GM12878 (cell line): Measurements from ENCODE around the gene EMP1. TPM values are rescaled to one million over a fixed set of nuclear protein-coding genes. Genes with fewer than 3 reads are reported as not detected.

Experiments
- ATAC-seq: fragments of 200-7000 bp; cut with Tn5 transposase; 3 replicates; pipeline ENCODE4 v1.9.1; 2020; ENCODE audit warnings: mild to moderate bottlenecking, moderate library complexity
- BruUV-seq: library from RNA; stranded (reverse); fragments of 400-500 nt; replicated peaks from 2 replicates; lab custom pipeline; 2021; lab: Mats Ljungman, UMichigan
- CTCF ChIA-PET: fragments of 300-600 bp; sonication (Branson Sonifier 250); formaldehyde crosslinking; extraction: SDS; loops from one replicate; lab custom pipeline; 2021; ENCODE audit warnings: inconsistent platforms; lab: Yijun Ruan, JAX
- POLR2A ChIA-PET: fragments of 350-600 bp; formaldehyde crosslinking; extraction: SDS; loops from one replicate; lab custom pipeline; 2021; ENCODE audit warnings: inconsistent platforms; lab: Charles Lee
- RAD21 ChIA-PET: fragments of 300-600 bp; sonication (Branson Sonifier 250); formaldehyde crosslinking; loops from one replicate; lab custom pipeline; 2023; ENCODE audit warnings: antibody characterized with exemption; ENCODE audit not compliant: unreplicated experiment; lab: Charles Lee
- SMC1A ChIA-PET: fragments of 300-600 bp; sonication (Branson Sonifier 250); formaldehyde crosslinking; loops from one replicate; lab custom pipeline; 2023; ENCODE audit not compliant: unreplicated experiment, uncharacterized antibody; lab: Charles Lee
- DNase-seq: peaks from one replicate; pipeline ENCODE4 v3.0.0-alpha.2; 2011; ENCODE audit warnings: low read depth, low spot score
- FAIRE-seq: peaks from 3 replicates; lab custom pipeline; 2011; peaks lifted over from hg19 to GRCh38; lab: Jason Lieb, UNC
- H2AFZ ChIP-seq: 2 replicates; pipeline ENCODE4 v1.6.0; 2011; ENCODE audit warnings: low read depth, low read length, control low read depth; ENCODE audit not compliant: control insufficient read depth
- H3K27ac ChIP-seq: 2 replicates; pipeline ENCODE4 v1.5.1; 2011; ENCODE audit warnings: control low read depth; ENCODE audit not compliant: control insufficient read depth, insufficient read depth
- H3K27me3 ChIP-seq, 2 experiments: replicated peaks in 1 of 2; 2 replicates each; pipeline versions ENCODE4 v1.6.0 to v1.6.1; 2011; ENCODE audit warnings: low read length in 1 of 2; ENCODE audit not compliant: control insufficient read depth in 2 of 2, insufficient read depth in 2 of 2
- H3K36me3 ChIP-seq, 2 experiments: 2 replicates each; pipeline ENCODE4 v1.5.1; 2011; ENCODE audit warnings: low read length in 1 of 2; ENCODE audit not compliant: control insufficient read depth in 2 of 2, insufficient read depth in 2 of 2
- H3K4me1 ChIP-seq: 2 replicates; pipeline ENCODE4 v1.6.1; 2011; ENCODE audit warnings: mild to moderate bottlenecking, low read length, moderate library complexity, mixed read lengths; ENCODE audit not compliant: control insufficient read depth, insufficient read depth
- H3K4me2 ChIP-seq: 2 replicates; pipeline ENCODE4 v1.6.0; 2011; ENCODE audit warnings: control low read depth; ENCODE audit not compliant: control insufficient read depth, insufficient read depth
- H3K4me3 ChIP-seq: fragments of 200-600 bp; sonication (generic); 2 replicates; pipeline ENCODE4 v1.5.1; 2016
- H3K79me2 ChIP-seq: 2 replicates; pipeline ENCODE4 v1.6.0; 2011; ENCODE audit warnings: low read length; ENCODE audit not compliant: control insufficient read depth, insufficient read depth
- H3K9ac ChIP-seq: 2 replicates; pipeline ENCODE4 v1.8.0; 2011; ENCODE audit warnings: low read length, control low read depth, mixed read lengths; ENCODE audit not compliant: control insufficient read depth, insufficient read depth
- H3K9me3 ChIP-seq: replicated peaks from 3 replicates; pipeline ENCODE4 v1.5.1; 2011; ENCODE audit warnings: mild to moderate bottlenecking, low read length; ENCODE audit not compliant: control insufficient read depth, insufficient read depth
- H4K20me1 ChIP-seq: 2 replicates; pipeline ENCODE4 v1.6.0; 2011; ENCODE audit not compliant: control insufficient read depth, insufficient read depth
- BRCA1 ChIP-seq: IDR thresholded peaks from 2 replicates; pipeline ENCODE4 v1.6.1; 2011; ENCODE audit warnings: low read depth, low read length, improper control_type of control experiment
- CREB1 ChIP-seq: IDR thresholded peaks from 2 replicates; pipeline ENCODE4 v1.6.1; 2012; ENCODE audit warnings: low read depth, mild to moderate bottlenecking, inconsistent platforms
- GATAD2B ChIP-seq: fragments of 450-650 bp; conservative IDR thresholded peaks from 2 replicates; pipeline ENCODE4 v1.6.1; 2017; ENCODE audit warnings: low read depth, mild to moderate bottlenecking, moderate library complexity
- IKZF1 ChIP-seq: fragments of 450-650 bp; conservative IDR thresholded peaks from 2 replicates; pipeline ENCODE4 v1.6.1; 2017; ENCODE audit warnings: antibody characterized with exemption, mild to moderate bottlenecking
- LARP7 ChIP-seq: fragments of 450-650 bp; IDR thresholded peaks from 2 replicates; pipeline ENCODE4 v1.6.1; 2017; ENCODE audit warnings: mild to moderate bottlenecking
- MTA3 ChIP-seq: IDR thresholded peaks from 2 replicates; pipeline ENCODE4 v1.6.1; 2012; ENCODE audit warnings: low read length, inconsistent platforms, borderline replicate concordance
- NFYB ChIP-seq: IDR thresholded peaks from 2 replicates; pipeline ENCODE4 v1.6.1; 2011; ENCODE audit warnings: low read depth, mild to moderate bottlenecking, low read length, improper control_type of control experiment, moderate library complexity; ENCODE audit not compliant: insufficient read depth
- NR2C1 ChIP-seq: fragments of 450-650 bp; IDR thresholded peaks from 2 replicates; pipeline ENCODE4 v1.6.1; 2017; ENCODE audit warnings: antibody characterized with exemption, mild to moderate bottlenecking, moderate library complexity
- PAX8 ChIP-seq: fragments of 450-650 bp; IDR thresholded peaks from 2 replicates; pipeline ENCODE4 v1.6.1; 2017; ENCODE audit warnings: mild to moderate bottlenecking, moderate library complexity
- PKNOX1 ChIP-seq: fragments of 450-650 bp; IDR thresholded peaks from 2 replicates; pipeline ENCODE4 v1.6.1; 2016; ENCODE audit warnings: mild to moderate bottlenecking
- POLR2AphosphoS5 ChIP-seq: IDR thresholded peaks from 2 replicates; pipeline ENCODE4 v1.6.1; 2011; ENCODE audit warnings: mild to moderate bottlenecking, low read length, inconsistent platforms
- SMC3 ChIP-seq: IDR thresholded peaks from 2 replicates; pipeline ENCODE4 v1.6.1; 2011; ENCODE audit warnings: low read length, improper control_type of control experiment, borderline replicate concordance
- WGBS: methylation state at CpG from one replicate; pipeline ENCODE4 v1.1.6; 2016; ENCODE audit warnings: low lambda C conversion rate; ENCODE audit not compliant: insufficient replicate concordance, insufficient coverage; ENCODE audit errors: missing lambda C conversion rate; 5-methylcytosine and 5-hydroxymethylcytosine counted together
- in situ Hi-C: fragments of 300-500 bp; cut with MboI; formaldehyde crosslinking; loops from 9 replicates; pipeline ENCODE4 v1.14.3; 2018; ENCODE audit warnings: mixed read lengths
- intact Hi-C: fragments of 100-400 bp; cut with micrococcal nuclease; formaldehyde crosslinking; loops from one replicate; pipeline ENCODE4 v1.14.2; 2022; ENCODE audit not compliant: unreplicated experiment
- polyA plus RNA-seq, 11 experiments: library from polyadenylated mRNA; depleted of rRNA in 4 of 11; unstranded in 6 of 11; stranded (reverse) in 5 of 11; fragments of >200 nt; fragmentation: Nextera tagmentation in 4 of 11; fragmentation: Illumina TruSeq in 1 of 11; extraction: Ambion mirVana in 4 of 11; extraction: Trizol in 1 of 11; gene quantifications; 1 replicate in 1 of 11; 2 replicates in 10 of 11; pipeline versions ENCODE4 v1.2.1 to v1.2.3, GENCODE V29; 2011 to 2016; ENCODE audit warnings: inconsistent platforms in 2 of 11, missing spikeins in 2 of 11, low read depth in 1 of 11
- total RNA-seq, 4 experiments: library from RNA; depleted of rRNA in 3 of 4; stranded (reverse); fragments of >200 nt in 3 of 4; fragmentation: Illumina TruSeq in 1 of 4; extraction: Trizol in 1 of 4; gene quantifications; 2 replicates each; pipeline versions ENCODE4 v1.2.1 to v1.2.3, GENCODE V29; 2013 to 2021
- TF ChIP-seq, protein P1 (sequence below): fragments of 450-650 bp; IDR thresholded peaks from 2 replicates; pipeline ENCODE4 v1.6.1; 2017; ENCODE audit warnings: mild to moderate bottlenecking, low read depth, inconsistent platforms; ENCODE audit not compliant: poor library complexity, severe bottlenecking

Gene EMP1
- total and polyA plus RNA-seq, 10 of the 15 experiments (the other 5 are each of a cell fraction or from before 2014, with no cell fraction given), result 0.09 to 0.90 (median 0.25) TPM; not detected in 1

GRCh38 chr12:13257356-13257875 is 60.9 kb downstream of the EMP1 start:
- BruUV-seq, result no TSS peak
- Histone ChIP-seq H2AFZ (no peak overlapping the region), H3K9me3 (no peaks in the 10 kb centered on the region), H3K9ac (no peak overlapping the region), H3K4me2 (no peak overlapping the region), H3K79me2 (no peaks in the 10 kb centered on the region), H4K20me1 (no peaks in the 10 kb centered on the region), H3K27me3 (0 out of 4 replicates have a peak, but pooled peaks cover under 1 to 1% of the 10 kb centered on the region in 2 experiments), H3K27ac (no peak overlapping the region), H3K4me1 (no peaks in the 10 kb centered on the region), H3K36me3 (no peaks in the 10 kb centered on the region), H3K4me3 (no peak overlapping the region)
- ChIA-PET SMC1A (no interaction called here), CTCF (interaction anchor here (2.4 to 4.1 kb wide), 2 partner anchors 11 to 403 kb away, joined by 19 to 23 read pairs; no protein-coding TSS in a partner anchor), RAD21 (interaction anchor here (0.6 to 1.5 kb wide), 2 partner anchors 342 to 404 kb away, joined by 4 to 5 read pairs; no protein-coding TSS in a partner anchor), POLR2A (no interaction called here)
- in situ Hi-C loops (no loop called here), intact Hi-C loops (loop anchor here (5.0 kb wide), 2 partner anchors 405 to 685 kb away; no protein-coding TSS in a partner anchor)
- no peak for DNase-seq
- TF ChIP-seq POLR2AphosphoS5 (no peak), NR2C1 (no peak), PAX8 (no peak), IKZF1 (no peak), PKNOX1 (no peak), BRCA1 (no peak), MTA3 (no peak), GATAD2B (no peak), CREB1 (no peak), LARP7 (no peak), NFYB (no peak), SMC3 (no peak)
- TF ChIP-seq, protein P1, sequence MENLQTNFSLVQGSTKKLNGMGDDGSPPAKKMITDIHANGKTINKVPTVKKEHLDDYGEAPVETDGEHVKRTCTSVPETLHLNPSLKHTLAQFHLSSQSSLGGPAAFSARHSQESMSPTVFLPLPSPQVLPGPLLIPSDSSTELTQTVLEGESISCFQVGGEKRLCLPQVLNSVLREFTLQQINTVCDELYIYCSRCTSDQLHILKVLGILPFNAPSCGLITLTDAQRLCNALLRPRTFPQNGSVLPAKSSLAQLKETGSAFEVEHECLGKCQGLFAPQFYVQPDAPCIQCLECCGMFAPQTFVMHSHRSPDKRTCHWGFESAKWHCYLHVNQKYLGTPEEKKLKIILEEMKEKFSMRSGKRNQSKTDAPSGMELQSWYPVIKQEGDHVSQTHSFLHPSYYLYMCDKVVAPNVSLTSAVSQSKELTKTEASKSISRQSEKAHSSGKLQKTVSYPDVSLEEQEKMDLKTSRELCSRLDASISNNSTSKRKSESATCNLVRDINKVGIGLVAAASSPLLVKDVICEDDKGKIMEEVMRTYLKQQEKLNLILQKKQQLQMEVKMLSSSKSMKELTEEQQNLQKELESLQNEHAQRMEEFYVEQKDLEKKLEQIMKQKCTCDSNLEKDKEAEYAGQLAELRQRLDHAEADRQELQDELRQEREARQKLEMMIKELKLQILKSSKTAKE, result no peak
- FAIRE-seq, result no peak
- ATAC-seq, result no peak
- 25% methylated on average over 3 of the region's 3 CpGs for WGBS
